Uterus (tissue), 4 donors: ENCODE results near the gene DDA1. TPM values are rescaled to one million over a fixed set of nuclear protein-coding genes. Genes with fewer than 3 reads are reported as not detected.
A peak's percentile ranks its signal among the peaks of the same experiment; 100 is the strongest.

ENCODE experiments used
- DNase-seq, 2 donors: peaks; one replicate each; pipeline ENCODE4 v3.0.0-alpha.2; 2019 to 2020
- H3K27ac ChIP-seq, 2 donors: fragments of 200-600 bp; sonication (generic); 1 replicate in 1 of 2; 2 replicates in 1 of 2; pipeline ENCODE4 v1.5.1; 2016 to 2018
- H3K27me3 ChIP-seq, 2 donors: fragments of 200-600 bp; sonication (generic); one replicate each; pipeline ENCODE4 v1.5.1; 2018 to 2019; ENCODE audit warnings: control low read depth in 1 of 2
- H3K36me3 ChIP-seq, 2 donors: fragments of 200-600 bp; sonication (generic); one replicate each; pipeline ENCODE4 v1.5.1; 2019; ENCODE audit warnings: control low read depth in 1 of 2
- H3K4me1 ChIP-seq, 2 donors: fragments of 200-600 bp; sonication (generic); one replicate each; pipeline ENCODE4 v1.5.1; 2018 to 2019; ENCODE audit warnings: control low read depth in 1 of 2
- H3K4me3 ChIP-seq, 2 donors: fragments of 200-600 bp; sonication (generic); 1 replicate in 1 of 2; 2 replicates in 1 of 2; pipeline ENCODE4 v1.5.1; 2018 to 2019; ENCODE audit warnings: mild to moderate bottlenecking in 1 of 2
- H3K9me3 ChIP-seq, 2 donors: fragments of 200-600 bp; sonication (generic); one replicate each; pipeline ENCODE4 v1.5.1; 2019; ENCODE audit warnings: control low read depth in 1 of 2
- POLR2A ChIP-seq, 2 donors: fragments of 450-650 bp; IDR thresholded peaks; one replicate each; pipeline ENCODE4 v1.6.1; 2016; ENCODE audit warnings: antibody characterized with exemption in 2 of 2, mild to moderate bottlenecking in 1 of 2, moderate library complexity in 1 of 2
- intact Hi-C: fragments of 100-400 bp; cut with DNase I; formaldehyde crosslinking; loops from one replicate; pipeline ENCODE4 v1.15.1; 2023; ENCODE audit warnings: low total_unique reads
- total RNA-seq, 4 donors: library from RNA; depleted of rRNA in 3 of 4; stranded (reverse); fragments of >200 nt in 3 of 4; gene quantifications; one replicate each; pipeline versions ENCODE4 v1.1.0 to v1.2.4, GENCODE V29; 2014 to 2023
- TF ChIP-seq, protein P1 (sequence below), 4 experiments: fragments of 200-600 bp in 2 of 4; fragments of 450-650 bp in 2 of 4; sonication (generic) in 2 of 4; IDR thresholded peaks; one replicate each; pipeline ENCODE4 v1.5.1; 2016 to 2019; ENCODE audit warnings: antibody characterized with exemption in 4 of 4, mild to moderate bottlenecking in 2 of 4, moderate library complexity in 1 of 4
- donor health status: DM: yes; HTN: yes; CAD: no.

The DDA1 gene
- total RNA-seq, 4 donors from 2014 or later, result 2.8 to 22.2 (median 8.9) TPM

DNA sequence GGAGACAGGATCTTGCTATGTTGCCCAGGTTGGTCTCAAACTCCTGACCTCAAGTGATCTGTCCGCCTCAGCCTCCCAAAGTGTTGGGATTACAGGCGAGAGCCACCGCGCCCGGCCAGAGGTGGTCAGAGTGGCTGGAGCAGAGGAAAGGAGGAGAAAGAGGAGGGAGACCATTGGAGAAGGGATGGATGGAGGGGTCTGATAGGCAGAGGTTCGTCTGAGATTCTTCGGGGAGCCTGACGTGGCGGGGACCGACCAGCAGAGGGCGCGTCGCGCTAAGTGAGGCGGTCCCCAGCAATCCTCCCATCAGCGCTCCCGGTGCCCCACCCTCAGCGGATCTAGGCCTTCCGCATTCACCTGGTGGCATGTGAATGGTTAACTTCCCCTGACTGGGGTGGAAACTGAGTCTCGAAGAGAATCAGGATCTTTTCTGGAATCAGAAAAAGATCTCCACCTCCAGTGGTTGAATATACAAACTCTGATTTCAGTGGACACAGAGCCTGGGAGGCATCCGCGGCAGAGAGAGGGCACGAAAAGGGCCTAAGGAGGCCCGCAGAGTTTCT is 36.8 kb downstream of the DDA1 start:
- intact Hi-C loops, result no loop called here
- TF ChIP-seq, protein P1, sequence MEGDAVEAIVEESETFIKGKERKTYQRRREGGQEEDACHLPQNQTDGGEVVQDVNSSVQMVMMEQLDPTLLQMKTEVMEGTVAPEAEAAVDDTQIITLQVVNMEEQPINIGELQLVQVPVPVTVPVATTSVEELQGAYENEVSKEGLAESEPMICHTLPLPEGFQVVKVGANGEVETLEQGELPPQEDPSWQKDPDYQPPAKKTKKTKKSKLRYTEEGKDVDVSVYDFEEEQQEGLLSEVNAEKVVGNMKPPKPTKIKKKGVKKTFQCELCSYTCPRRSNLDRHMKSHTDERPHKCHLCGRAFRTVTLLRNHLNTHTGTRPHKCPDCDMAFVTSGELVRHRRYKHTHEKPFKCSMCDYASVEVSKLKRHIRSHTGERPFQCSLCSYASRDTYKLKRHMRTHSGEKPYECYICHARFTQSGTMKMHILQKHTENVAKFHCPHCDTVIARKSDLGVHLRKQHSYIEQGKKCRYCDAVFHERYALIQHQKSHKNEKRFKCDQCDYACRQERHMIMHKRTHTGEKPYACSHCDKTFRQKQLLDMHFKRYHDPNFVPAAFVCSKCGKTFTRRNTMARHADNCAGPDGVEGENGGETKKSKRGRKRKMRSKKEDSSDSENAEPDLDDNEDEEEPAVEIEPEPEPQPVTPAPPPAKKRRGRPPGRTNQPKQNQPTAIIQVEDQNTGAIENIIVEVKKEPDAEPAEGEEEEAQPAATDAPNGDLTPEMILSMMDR (IDR thresholded peaks at IDR 0.05), result peak; percentile 93 to 95 (median 94)
- no peak for TF ChIP-seq POLR2A (IDR thresholded peaks at IDR 0.05)
- H3K4me3 ChIP-seq, result no peak overlapping the region
- H3K4me1 ChIP-seq, result no peaks in the 10 kb centered on the region
- H3K27me3 ChIP-seq, result no peaks in the 10 kb centered on the region
- H3K27ac ChIP-seq, result peak overlapping the region; percentile 46 to 54
- peak; percentile 74 to 82 for DNase-seq
- H3K36me3 ChIP-seq, result no peaks in the 10 kb centered on the region
- H3K9me3 ChIP-seq, result no peaks in the 10 kb centered on the region

DNA sequence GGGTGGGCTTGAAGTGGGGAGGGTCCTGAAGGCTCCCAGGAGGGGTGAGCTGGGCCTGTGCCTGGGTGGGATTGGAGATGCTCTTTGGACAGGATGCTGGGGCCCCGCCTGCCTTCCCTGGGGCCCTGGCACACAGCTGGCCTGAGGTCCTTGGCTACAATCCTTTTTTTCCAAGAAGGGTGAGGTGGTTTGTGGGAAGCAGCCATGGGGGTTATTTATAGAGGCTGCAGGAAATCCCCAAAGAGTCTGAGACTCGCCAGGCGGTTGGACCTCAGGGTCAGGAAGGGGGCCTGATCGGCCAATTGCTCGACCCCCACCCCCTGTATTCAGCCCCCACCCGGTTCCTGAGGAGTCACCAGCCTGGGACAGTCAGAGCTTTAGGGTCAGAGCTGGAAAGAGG is 38.0 kb downstream of the DDA1 start:
- Histone ChIP-seq H3K4me3 (no peak overlapping the region), H3K4me1 (no peaks in the 10 kb centered on the region), H3K36me3 (no peaks in the 10 kb centered on the region), H3K27me3 (no peaks in the 10 kb centered on the region), H3K9me3 (no peaks in the 10 kb centered on the region), H3K27ac (peak overlapping the region; percentile 46 to 47)
- intact Hi-C loops, result no loop called here
- TF ChIP-seq, protein P1 (IDR thresholded peaks at IDR 0.05), result no peak
- no peak for TF ChIP-seq POLR2A (IDR thresholded peaks at IDR 0.05)
- DNase-seq, result peak in 1 of 2 donors; percentile 34

DNA sequence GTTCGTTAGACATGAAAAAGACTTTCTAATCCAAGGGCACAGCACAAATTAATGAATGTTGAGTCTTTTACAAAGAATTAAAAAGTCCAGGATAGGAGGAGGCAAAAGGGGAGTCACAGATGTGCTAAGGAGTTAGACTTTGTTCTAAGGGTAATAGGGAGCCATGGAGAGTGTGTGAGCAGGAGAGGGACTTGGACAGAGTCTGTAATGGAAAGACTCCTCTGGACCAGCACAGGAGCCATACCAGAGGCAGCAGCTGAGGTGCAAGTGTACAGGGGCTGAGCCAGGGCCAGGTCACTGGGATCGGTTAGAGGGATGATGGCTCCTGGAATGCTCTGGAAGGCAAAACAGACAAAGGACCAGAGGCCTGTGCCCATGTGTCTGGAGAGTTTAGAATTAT is 38.5 kb downstream of the DDA1 start:
- H3K27ac ChIP-seq, result peak overlapping the region; percentile 46 to 47
- no peak overlapping the region for H3K4me3 ChIP-seq
- no peaks in the 10 kb centered on the region for H3K27me3 ChIP-seq
- intact Hi-C loops, result no loop called here
- no peaks in the 10 kb centered on the region for H3K36me3 ChIP-seq
- no peaks in the 10 kb centered on the region for H3K9me3 ChIP-seq
- no peak for TF ChIP-seq POLR2A (IDR thresholded peaks at IDR 0.05)
- TF ChIP-seq, protein P1 (IDR thresholded peaks at IDR 0.05), result no peak
- no peaks in the 10 kb centered on the region for H3K4me1 ChIP-seq
- DNase-seq, result no peak

DNA sequence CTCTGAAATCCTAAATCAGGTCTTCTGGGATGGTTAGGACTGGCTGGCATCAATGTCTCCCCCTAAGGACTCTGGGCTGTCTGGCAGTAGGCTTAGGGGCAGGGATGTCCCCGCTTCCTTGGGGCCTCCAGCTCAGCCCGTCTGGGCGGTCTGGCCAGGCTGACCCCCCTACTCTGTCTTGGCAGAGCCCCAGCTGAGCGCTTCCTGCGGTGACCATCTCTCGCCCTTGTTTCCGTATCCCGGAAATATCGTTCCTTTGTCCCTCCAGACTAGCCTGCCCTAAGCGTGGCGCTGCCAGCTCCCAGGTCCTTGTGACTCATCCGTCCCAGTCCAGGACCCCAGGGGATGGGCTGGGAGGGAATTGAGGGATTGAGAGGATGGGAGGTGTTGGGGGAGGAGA is 39.3 kb downstream of the DDA1 start:
- no peaks in the 10 kb centered on the region for H3K4me1 ChIP-seq
- TF ChIP-seq, protein P1 (IDR thresholded peaks at IDR 0.05), result no peak
- no peak for TF ChIP-seq POLR2A (IDR thresholded peaks at IDR 0.05)
- H3K36me3 ChIP-seq, result no peaks in the 10 kb centered on the region
- no peaks in the 10 kb centered on the region for H3K9me3 ChIP-seq
- intact Hi-C loops, result no loop called here
- H3K27me3 ChIP-seq, result no peaks in the 10 kb centered on the region
- H3K4me3 ChIP-seq, result no peak overlapping the region
- peak overlapping the region; percentile 46 to 47 for H3K27ac ChIP-seq
- DNase-seq, result peak; percentile 61 to 69

DNA sequence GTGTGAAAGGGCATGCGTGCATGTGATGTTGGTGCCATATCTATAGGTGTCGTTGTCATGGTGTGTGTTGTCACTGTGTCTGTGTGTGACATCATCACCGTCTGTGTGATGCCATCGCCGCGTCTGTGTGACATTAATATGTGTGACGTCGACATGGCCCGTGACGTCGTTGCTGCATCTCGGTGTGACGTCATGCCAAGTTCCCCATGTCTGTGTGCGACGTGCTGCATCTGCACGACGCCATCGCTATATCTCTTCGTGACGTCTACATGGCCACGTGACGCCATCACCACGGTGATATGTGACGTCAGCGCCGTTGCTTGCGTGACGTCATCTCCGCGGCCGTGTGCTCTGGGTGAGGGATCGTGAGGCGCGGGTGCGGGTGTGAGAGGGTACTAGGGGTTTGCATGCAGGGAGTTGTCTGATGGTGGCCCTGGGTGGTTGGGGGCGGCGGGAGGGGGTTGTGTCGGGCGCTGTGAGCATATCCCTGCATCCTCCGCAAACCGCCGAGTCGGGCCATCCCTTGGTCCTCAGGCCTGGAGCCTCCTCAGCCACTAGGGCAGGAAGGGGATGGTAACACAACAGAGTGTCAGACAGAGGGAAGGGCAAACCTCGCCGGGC is 42.6 kb downstream of the DDA1 start:
- Histone ChIP-seq H3K9me3 (no peaks in the 10 kb centered on the region), H3K27me3 (no peaks in the 10 kb centered on the region), H3K4me1 (no peaks in the 10 kb centered on the region), H3K36me3 (no peaks in the 10 kb centered on the region), H3K27ac (no peak overlapping the region), H3K4me3 (no peak overlapping the region)
- no peak for TF ChIP-seq POLR2A (IDR thresholded peaks at IDR 0.05)
- TF ChIP-seq, protein P1 (IDR thresholded peaks at IDR 0.05), result no peak
- intact Hi-C loops, result no loop called here
- no peak for DNase-seq
